H9 (cell line): ENCODE results near the gene RBM44. TPM values are rescaled to one million over a fixed set of nuclear protein-coding genes. Genes with fewer than 3 reads are reported as not detected.

Experiments
- DNase-seq: peaks from one replicate; pipeline ENCODE4 v3.0.0-alpha.2; 2017
- H2AFZ ChIP-seq: one replicate; pipeline ENCODE4 v1.6.1; 2013; ENCODE audit warnings: mild to moderate bottlenecking, low read length, control low read depth, moderate library complexity
- H2AK5ac ChIP-seq: 2 replicates; pipeline ENCODE4 v1.6.1; 2013; ENCODE audit warnings: low read length, control low read depth, mixed read lengths; ENCODE audit not compliant: insufficient read length
- H2BK120ac ChIP-seq: one replicate; pipeline ENCODE4 v1.6.1; 2013; ENCODE audit warnings: low read depth, mild to moderate bottlenecking, low read length, control low read depth, inconsistent platforms; ENCODE audit not compliant: poor library complexity, severe bottlenecking
- H2BK12ac ChIP-seq: 2 replicates; pipeline ENCODE4 v1.6.1; 2013; ENCODE audit warnings: low read length, control low read depth, mixed read lengths, low read depth; ENCODE audit not compliant: insufficient read length
- H2BK15ac ChIP-seq: 2 replicates; pipeline ENCODE4 v1.6.1; 2013; ENCODE audit warnings: low read depth, low read length, control low read depth
- H2BK20ac ChIP-seq: one replicate; pipeline ENCODE4 v1.6.1; 2013; ENCODE audit warnings: low read depth, mild to moderate bottlenecking, low read length, control low read depth, inconsistent platforms; ENCODE audit not compliant: poor library complexity, severe bottlenecking
- H2BK5ac ChIP-seq: 2 replicates; pipeline ENCODE4 v1.6.1; 2013; ENCODE audit warnings: low read length, control low read depth, mixed read lengths; ENCODE audit not compliant: insufficient read length
- H3K14ac ChIP-seq: 2 replicates; pipeline ENCODE4 v1.6.1; 2013; ENCODE audit warnings: low read length, control low read depth; ENCODE audit not compliant: insufficient read depth
- H3K18ac ChIP-seq: 2 replicates; pipeline ENCODE4 v1.6.1; 2013; ENCODE audit warnings: low read depth, mild to moderate bottlenecking, mixed read lengths, low read length, control low read depth; ENCODE audit not compliant: insufficient read length
- H3K23ac ChIP-seq: 2 replicates; pipeline ENCODE4 v1.6.1; 2013; ENCODE audit warnings: low read length, control low read depth, mixed read lengths, low read depth; ENCODE audit not compliant: insufficient read length
- H3K23me2 ChIP-seq: 2 replicates; pipeline ENCODE4 v1.6.1; 2013; ENCODE audit warnings: low read depth, mild to moderate bottlenecking, mixed read lengths, low read length, control low read depth; ENCODE audit not compliant: insufficient read length, poor library complexity, severe bottlenecking
- H3K27ac ChIP-seq: 2 replicates; pipeline ENCODE4 v1.5.1; 2013; ENCODE audit warnings: low read length, control low read depth, mixed read lengths, low read depth; ENCODE audit not compliant: insufficient read length
- H3K27me3 ChIP-seq: 2 replicates; pipeline ENCODE4 v1.6.1; 2013; ENCODE audit warnings: low read length, control low read depth, inconsistent platforms; ENCODE audit not compliant: insufficient read depth
- H3K4ac ChIP-seq: 2 replicates; pipeline ENCODE4 v1.6.1; 2013; ENCODE audit warnings: low read depth, mild to moderate bottlenecking, control low read depth, inconsistent platforms, low read length, moderate library complexity
- H3K4me1 ChIP-seq: 2 replicates; pipeline ENCODE4 v1.6.1; 2013; ENCODE audit warnings: low read length, control low read depth, inconsistent platforms; ENCODE audit not compliant: insufficient read depth
- H3K4me2 ChIP-seq: 2 replicates; pipeline ENCODE4 v1.6.1; 2013; ENCODE audit warnings: low read length, control low read depth, mixed read lengths; ENCODE audit not compliant: insufficient read length, insufficient read depth
- H3K56ac ChIP-seq: 2 replicates; pipeline ENCODE4 v1.6.1; 2013; ENCODE audit warnings: low read depth, mild to moderate bottlenecking, mixed read lengths, low read length, control low read depth; ENCODE audit not compliant: insufficient read length
- H3K79me1 ChIP-seq: 2 replicates; pipeline ENCODE4 v1.6.1; 2013; ENCODE audit warnings: low read depth, mild to moderate bottlenecking, moderate library complexity, low read length, control low read depth, inconsistent platforms; ENCODE audit not compliant: insufficient read depth, poor library complexity, severe bottlenecking
- H3K79me2 ChIP-seq: 2 replicates; pipeline ENCODE4 v1.6.1; 2013; ENCODE audit warnings: low read length, control low read depth, inconsistent platforms; ENCODE audit not compliant: insufficient read depth
- H3K9ac ChIP-seq: 2 replicates; pipeline ENCODE4 v1.6.1; 2013; ENCODE audit warnings: low read length, control low read depth, mixed read lengths; ENCODE audit not compliant: insufficient read length; ENCODE audit errors: extremely low read depth
- H3K9me3 ChIP-seq: one replicate; pipeline ENCODE4 v1.6.1; 2013; ENCODE audit warnings: low read depth, low read length, inconsistent platforms; ENCODE audit not compliant: control insufficient read depth
- H3T11ph ChIP-seq: one replicate; pipeline ENCODE4 v1.6.1; 2013; ENCODE audit warnings: mild to moderate bottlenecking, low read length, control low read depth, inconsistent platforms
- H4K20me1 ChIP-seq: one replicate; pipeline ENCODE4 v1.6.1; 2013; ENCODE audit not compliant: control insufficient read depth, insufficient read length, insufficient read depth
- H4K5ac ChIP-seq: 2 replicates; pipeline ENCODE4 v1.6.1; 2013; ENCODE audit warnings: low read depth, mild to moderate bottlenecking, mixed read lengths, low read length, control low read depth; ENCODE audit not compliant: insufficient read length
- H4K8ac ChIP-seq: replicated peaks from 2 replicates; pipeline ENCODE4 v1.6.1; 2013; ENCODE audit warnings: low read length, control low read depth, mixed read lengths, low read depth; ENCODE audit not compliant: insufficient read length
- H4K91ac ChIP-seq: 2 replicates; pipeline ENCODE4 v1.6.1; 2013; ENCODE audit warnings: low read depth, mild to moderate bottlenecking, moderate library complexity, mixed read lengths, low read length, control low read depth; ENCODE audit not compliant: insufficient read length
- H3K27ac Mint-ChIP-seq, 3 experiments: 2 replicates in 2 of 3; 3 replicates in 1 of 3; pipeline ENCODE4 v1.8.0; 2020 to 2021; ENCODE audit warnings: mixed read lengths in 3 of 3, mild to moderate bottlenecking in 1 of 3, moderate library complexity in 1 of 3
- H3K27me3 Mint-ChIP-seq: 2 replicates; pipeline ENCODE4 v1.8.0; 2021; ENCODE audit warnings: low read depth, mild to moderate bottlenecking, moderate library complexity, mixed read lengths
- H3K36me3 Mint-ChIP-seq, 3 experiments: 2 replicates in 2 of 3; 3 replicates in 1 of 3; pipeline ENCODE4 v1.8.0; 2020 to 2021; ENCODE audit warnings: low read depth in 3 of 3, mixed read lengths in 3 of 3; ENCODE audit not compliant: insufficient read depth in 1 of 3
- H3K4me1 Mint-ChIP-seq, 2 experiments: 2 replicates each; pipeline ENCODE4 v1.8.0; 2020; ENCODE audit warnings: mixed read lengths in 2 of 2
- H3K4me3 Mint-ChIP-seq, 2 experiments: 2 replicates in 1 of 2; 3 replicates in 1 of 2; pipeline ENCODE4 v1.8.0; 2020 to 2021; ENCODE audit warnings: mild to moderate bottlenecking in 2 of 2, mixed read lengths in 2 of 2, moderate library complexity in 1 of 2
- H3K9me3 Mint-ChIP-seq, 2 experiments: 2 replicates in 1 of 2; 3 replicates in 1 of 2; pipeline ENCODE4 v1.8.0; 2020; ENCODE audit warnings: mild to moderate bottlenecking in 2 of 2, mixed read lengths in 2 of 2, moderate library complexity in 1 of 2
- CTCF ChIP-seq: fragments of 200-600 bp; sonication (generic); conservative IDR thresholded peaks from 3 replicates; pipeline ENCODE4 v1.8.0; 2021; ENCODE audit warnings: antibody characterized with exemption, mild to moderate bottlenecking
- WGBS: extraction: QIAGEN DNeasy Blood & Tissue Kit; methylation state at CpG from one replicate; pipeline ENCODE4 v1.1.7; 2013; ENCODE audit warnings: missing lambda C conversion rate, low lambda C conversion rate, mixed read lengths; ENCODE audit not compliant: insufficient read length; ENCODE audit errors: extremely low coverage; 5-methylcytosine and 5-hydroxymethylcytosine counted together
- total RNA-seq: library from RNA; stranded (reverse); gene quantifications from 2 replicates; pipeline ENCODE4 v1.2.1, GENCODE V29; 2021

The RBM44 gene
- total RNA-seq, 1 experiment from 2014 or later: 0.15 TPM

- Mint-ChIP-seq H3K27ac (no peak overlapping the region), H3K36me3 (no peaks in the 10 kb centered on the region), H3K27me3 (peaks cover 20% of the 10 kb centered on the region), H3K4me3 (no peak overlapping the region), H3K9me3 (no peaks in the 10 kb centered on the region), H3K4me1 (no peaks in the 10 kb centered on the region)
- Histone ChIP-seq H4K20me1 (no peaks in the 10 kb centered on the region), H3K4me2 (no peak overlapping the region), H3K79me1 (no peaks in the 10 kb centered on the region), H3K23ac (no peak overlapping the region), H2BK12ac (no peak overlapping the region), H2BK5ac (no peak overlapping the region), H4K91ac (no peak overlapping the region), H4K8ac (no peak overlapping the region), H3T11ph (no peak overlapping the region), H3K4me1 (no peaks in the 10 kb centered on the region), H2BK20ac (no peak overlapping the region), H3K14ac (no peak overlapping the region), H2BK120ac (no peak overlapping the region), H2BK15ac (no peak overlapping the region), H2AK5ac (no peak overlapping the region), H3K27me3 (no peaks in the 10 kb centered on the region), H3K18ac (no peak overlapping the region), H3K9ac (no peak overlapping the region), H4K5ac (no peak overlapping the region), H3K4ac (no peak overlapping the region), H2AFZ (no peak overlapping the region), H3K56ac (no peak overlapping the region), H3K27ac (no peak overlapping the region), H3K79me2 (no peaks in the 10 kb centered on the region), H3K9me3 (no peaks in the 10 kb centered on the region), H3K23me2 (no peaks in the 10 kb centered on the region)
- WGBS: no CpG with 5 or more reads among the region's 1 CpG
- TF ChIP-seq CTCF: no peak
- no peak for DNase-seq
Observed at GRCh38 chr2:237816531-237816930, 18.0 kb downstream of the RBM44 start.
